ENCODE measurements around the gene NOP16.

The NOP16 gene

DNA sequence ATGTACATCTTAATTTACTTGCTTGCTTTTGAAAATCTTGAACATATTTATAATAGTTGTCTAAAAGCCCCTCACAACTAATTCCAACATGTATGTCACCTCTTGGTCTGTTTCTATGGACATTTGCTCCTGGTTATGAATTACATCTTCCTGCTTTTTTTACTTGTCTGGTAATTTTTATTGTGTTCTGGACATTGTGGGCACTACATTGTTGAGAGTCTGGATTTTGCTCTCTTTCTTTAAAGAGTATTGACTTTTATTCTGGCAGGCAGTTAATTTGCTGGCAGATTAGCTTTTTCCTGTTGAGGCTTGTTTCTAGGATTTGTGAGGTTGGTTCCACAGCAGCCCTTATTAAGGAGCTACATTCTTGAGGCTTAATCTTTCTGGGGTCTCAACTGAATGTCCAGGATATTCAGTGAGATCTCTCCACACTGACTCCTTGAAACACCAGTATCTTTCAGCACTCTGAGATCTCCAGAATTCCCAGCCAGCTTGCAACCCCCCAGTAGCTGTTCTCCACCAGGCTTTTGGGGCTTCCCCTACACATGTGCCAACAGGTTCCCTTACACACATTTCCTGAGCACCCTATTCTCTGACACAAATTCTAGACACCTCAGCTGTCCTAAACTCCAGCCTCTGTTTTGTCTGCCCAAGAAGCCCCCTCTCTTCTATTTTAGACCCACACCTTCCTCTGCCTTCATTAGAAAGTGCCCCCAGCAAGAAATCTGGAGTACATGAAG is 54.2 kb downstream of the NOP16 start:
- no peak for TF ChIP-seq ZFX (IDR thresholded peaks at IDR 0.05)
- no peak for TF ChIP-seq CTCF (conservative IDR thresholded peaks at IDR 0.05)
- H3K27ac ChIP-seq = no peak overlapping the region
